SK-N-SH (cell line): ENCODE data around the gene AIRE. TPM values are rescaled to one million over a fixed set of nuclear protein-coding genes. Genes with fewer than 3 reads are reported as not detected.

Experiments
- CTCF ChIA-PET: fragments of 300-600, 350-600 bp; formaldehyde crosslinking; extraction: SDS; loops from one replicate; lab custom pipeline; 2021; lab: Yijun Ruan, JAX
- POLR2A ChIA-PET: fragments of 350-600 bp; sonication (Branson Sonifier 250); formaldehyde crosslinking; extraction: SDS; loops from one replicate; lab custom pipeline; 2020; ENCODE audit warnings: antibody characterized with exemption, inconsistent platforms; lab: Yijun Ruan, JAX
- DNase-seq: peaks from one replicate; pipeline ENCODE4 v3.0.0; 2012
- H2AFZ ChIP-seq: fragments of 200-600 bp; sonication (generic); 2 replicates; pipeline ENCODE4 v1.8.1; 2016; ENCODE audit warnings: antibody characterized with exemption, mild to moderate bottlenecking, low read depth
- H3F3A ChIP-seq: fragments of 200-600 bp; sonication (generic); replicated peaks from 2 replicates; pipeline ENCODE3; 2016; ENCODE audit warnings: antibody characterized with exemption, mild to moderate bottlenecking; ENCODE audit not compliant: insufficient read depth
- H3K27ac ChIP-seq, 2 experiments: fragments of 200-500 bp in 1 of 2; fragments of 200-600 bp in 1 of 2; sonication (Bioruptor generic) in 1 of 2; sonication (generic), shearing (Covaris generic) in 1 of 2; 2 replicates each; pipeline versions ENCODE4 v1.5.1 to v1.6.1; 2014 to 2016; ENCODE audit warnings: low read depth in 2 of 2, inconsistent platforms in 1 of 2, low read length in 1 of 2, mild to moderate bottlenecking in 1 of 2, mixed read lengths in 1 of 2
- H3K27me3 ChIP-seq: fragments of 200-600 bp; sonication (generic), shearing (Covaris generic); 2 replicates; pipeline ENCODE4 v1.6.1; 2016; ENCODE audit warnings: mixed run types; ENCODE audit not compliant: insufficient read depth
- H3K36me3 ChIP-seq, 2 experiments: fragments of 200-500 bp in 1 of 2; fragments of 200-600 bp in 1 of 2; sonication (Bioruptor generic) in 1 of 2; sonication (generic) in 1 of 2; replicated peaks in 1 of 2; 2 replicates each; pipeline versions ENCODE3 to v1.5.1; 2014 to 2016; ENCODE audit warnings: low read length in 1 of 2, mild to moderate bottlenecking in 1 of 2; ENCODE audit not compliant: insufficient read depth in 2 of 2, control insufficient read depth in 1 of 2
- H3K4me1 ChIP-seq, 2 experiments: fragments of 200-500 bp in 1 of 2; fragments of 200-600 bp in 1 of 2; sonication (Bioruptor generic) in 1 of 2; sonication (generic), shearing (Covaris generic) in 1 of 2; 2 replicates each; pipeline versions ENCODE4 v1.5.1 to v1.6.1; 2014 to 2016; ENCODE audit warnings: low read depth in 1 of 2, low read length in 1 of 2, mixed run types in 1 of 2; ENCODE audit not compliant: insufficient read depth in 2 of 2, control insufficient read depth in 1 of 2
- H3K4me2 ChIP-seq: fragments of 200-600 bp; sonication (generic), shearing (Covaris generic); 2 replicates; pipeline ENCODE4 v1.6.1; 2017; ENCODE audit warnings: mixed run types
- H3K4me3 ChIP-seq, 2 experiments: fragments of 200-500 bp in 1 of 2; fragments of 200-600 bp in 1 of 2; sonication (Bioruptor generic) in 1 of 2; sonication (generic), shearing (Covaris generic) in 1 of 2; 2 replicates each; pipeline versions ENCODE4 v1.5.1 to v1.8.1; 2014 to 2016; ENCODE audit warnings: low read depth in 2 of 2, inconsistent platforms in 1 of 2, low read length in 1 of 2, mild to moderate bottlenecking in 1 of 2, mixed read lengths in 1 of 2, moderate library complexity in 1 of 2
- H3K79me2 ChIP-seq: fragments of 200-600 bp; sonication (generic); 2 replicates; pipeline ENCODE4 v1.8.1; 2017; ENCODE audit warnings: mild to moderate bottlenecking; ENCODE audit not compliant: insufficient read depth
- H3K9ac ChIP-seq: fragments of 200-600 bp; sonication (generic); 2 replicates; pipeline ENCODE4 v1.6.1; 2017; ENCODE audit warnings: mixed run types
- H3K9me2 ChIP-seq: fragments of 200-600 bp; sonication (generic); 2 replicates; pipeline ENCODE4 v1.6.1; 2017; ENCODE audit warnings: mixed run types
- H3K9me3 ChIP-seq: fragments of 200-600 bp; sonication (generic); 2 replicates; pipeline ENCODE4 v1.6.1; 2017; ENCODE audit warnings: mixed run types, mild to moderate bottlenecking, moderate library complexity
- H4K20me1 ChIP-seq: fragments of 200-600 bp; sonication (generic); 2 replicates; pipeline ENCODE4 v1.6.1; 2017; ENCODE audit warnings: mild to moderate bottlenecking, mixed run types; ENCODE audit not compliant: insufficient read depth
- CHD2 ChIP-seq: fragments of 150-350 bp; IDR thresholded peaks from 2 replicates; pipeline ENCODE4 v1.6.1; 2018; ENCODE audit warnings: low read length; ENCODE audit not compliant: partially characterized antibody
- GABPA ChIP-seq: IDR thresholded peaks from 2 replicates; pipeline ENCODE4 v1.4.0; 2012; ENCODE audit warnings: low read depth, mild to moderate bottlenecking
- GATA2 ChIP-seq: sonication (generic); formaldehyde crosslinking; IDR thresholded peaks from 2 replicates; pipeline ENCODE4 v1.5.0; 2020; ENCODE audit warnings: mild to moderate bottlenecking, missing genetic modification reagents
- JUND ChIP-seq: IDR thresholded peaks from 2 replicates; pipeline ENCODE4 v1.4.0; 2012
- MXI1 ChIP-seq: IDR thresholded peaks from 2 replicates; pipeline ENCODE4 v1.6.1; 2012; ENCODE audit warnings: mild to moderate bottlenecking, low read depth, low read length, improper control_type of control experiment
- RAD21 ChIP-seq: IDR thresholded peaks from 2 replicates; pipeline ENCODE4 v1.6.1; 2012; ENCODE audit warnings: mild to moderate bottlenecking, low read length
- RCOR1 ChIP-seq: fragments of 150-350 bp; IDR thresholded peaks from 2 replicates; pipeline ENCODE4 v1.6.1; 2017; ENCODE audit warnings: antibody characterized with exemption, low read length
- RFX5 ChIP-seq: IDR thresholded peaks from 2 replicates; pipeline ENCODE4 v1.6.1; 2012; ENCODE audit warnings: mild to moderate bottlenecking, improper control_type of control experiment, low read length
- RXRA ChIP-seq: IDR thresholded peaks from 2 replicates; pipeline ENCODE4 v1.4.0; 2012; ENCODE audit warnings: low read depth, mild to moderate bottlenecking, borderline replicate concordance
- SMC3 ChIP-seq: IDR thresholded peaks from 2 replicates; pipeline ENCODE4 v1.6.1; 2012; ENCODE audit warnings: low read depth, low read length, improper control_type of control experiment
- TEAD4 ChIP-seq: IDR thresholded peaks from 2 replicates; pipeline ENCODE4 v1.4.0; 2012; ENCODE audit warnings: mild to moderate bottlenecking, borderline replicate concordance; ENCODE audit not compliant: insufficient read depth
- WGBS: methylation state at CpG from one replicate; pipeline ENCODE4 v1.1.6; 2017; ENCODE audit warnings: low lambda C conversion rate; 5-methylcytosine and 5-hydroxymethylcytosine counted together
- polyA plus RNA-seq, 3 experiments: library from polyadenylated mRNA; depleted of rRNA; stranded (reverse); fragments of >200 nt; gene quantifications; 2 replicates each; pipeline ENCODE4 v1.2.3, GENCODE V29; 2012
- TF ChIP-seq, protein P1 (sequence below): IDR thresholded peaks from 2 replicates; pipeline ENCODE4; 2012
- TF ChIP-seq, protein P2 (sequence below): fragments of 200-600 bp; sonication (generic); IDR thresholded peaks from 2 replicates; pipeline ENCODE4 v1.6.1; 2017; ENCODE audit warnings: antibody characterized with exemption, mild to moderate bottlenecking, moderate library complexity
- TF ChIP-seq, protein P3 (sequence below): fragments of 150-350 bp; IDR thresholded peaks from 2 replicates; pipeline ENCODE4 v1.6.1; 2017; ENCODE audit warnings: antibody characterized with exemption, low read length, low read depth, borderline replicate concordance
- TF ChIP-seq, protein P4 (sequence below): fragments of 150-350 bp; IDR thresholded peaks from 2 replicates; pipeline ENCODE4 v1.6.1; 2016; ENCODE audit warnings: mild to moderate bottlenecking, low read depth, low read length

The AIRE gene
- polyA plus RNA-seq, 1 of the 3 experiments (the other 2 are of a cell fraction), result not detected

DNA sequence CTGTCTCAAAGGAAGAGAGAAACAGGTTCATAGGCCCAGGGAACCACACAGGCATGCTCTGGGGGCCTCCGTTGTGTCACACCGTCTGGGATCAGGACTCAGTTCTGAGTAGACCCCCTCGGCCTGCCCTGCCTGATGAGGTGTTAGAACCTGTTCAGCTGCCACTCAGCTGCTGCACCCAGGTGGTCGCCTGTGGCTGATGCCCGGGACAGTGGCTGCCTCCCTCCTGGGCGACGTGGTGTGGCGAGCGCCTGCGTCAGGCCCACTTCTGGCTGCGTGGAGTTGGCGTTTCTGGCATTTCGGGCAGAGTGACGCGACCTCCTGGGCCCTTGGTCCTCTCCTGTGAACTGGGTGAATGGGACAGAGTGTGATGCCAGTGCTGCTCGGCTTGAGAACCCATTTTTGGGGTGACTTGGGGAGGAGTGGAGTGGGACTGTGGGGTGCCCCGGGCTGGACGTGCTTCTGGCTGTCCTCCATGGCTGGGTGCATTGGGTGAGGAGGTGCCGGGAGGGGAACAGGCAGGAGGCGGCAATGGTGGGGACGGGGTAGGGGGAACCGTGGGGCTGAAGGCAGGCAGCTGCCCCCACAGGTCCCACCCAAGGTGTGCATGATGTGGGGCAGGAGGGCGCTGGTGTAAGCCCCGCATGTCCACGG lies 42.7 kb downstream of the AIRE start (continued):
- TF ChIP-seq RFX5, result no peak
- TF ChIP-seq JUND, result no peak
- no peak for TF ChIP-seq CHD2
- TF ChIP-seq TEAD4, result no peak
- no peak for TF ChIP-seq RXRA
- TF ChIP-seq, all 33 proteins: peak for 0

DNA sequence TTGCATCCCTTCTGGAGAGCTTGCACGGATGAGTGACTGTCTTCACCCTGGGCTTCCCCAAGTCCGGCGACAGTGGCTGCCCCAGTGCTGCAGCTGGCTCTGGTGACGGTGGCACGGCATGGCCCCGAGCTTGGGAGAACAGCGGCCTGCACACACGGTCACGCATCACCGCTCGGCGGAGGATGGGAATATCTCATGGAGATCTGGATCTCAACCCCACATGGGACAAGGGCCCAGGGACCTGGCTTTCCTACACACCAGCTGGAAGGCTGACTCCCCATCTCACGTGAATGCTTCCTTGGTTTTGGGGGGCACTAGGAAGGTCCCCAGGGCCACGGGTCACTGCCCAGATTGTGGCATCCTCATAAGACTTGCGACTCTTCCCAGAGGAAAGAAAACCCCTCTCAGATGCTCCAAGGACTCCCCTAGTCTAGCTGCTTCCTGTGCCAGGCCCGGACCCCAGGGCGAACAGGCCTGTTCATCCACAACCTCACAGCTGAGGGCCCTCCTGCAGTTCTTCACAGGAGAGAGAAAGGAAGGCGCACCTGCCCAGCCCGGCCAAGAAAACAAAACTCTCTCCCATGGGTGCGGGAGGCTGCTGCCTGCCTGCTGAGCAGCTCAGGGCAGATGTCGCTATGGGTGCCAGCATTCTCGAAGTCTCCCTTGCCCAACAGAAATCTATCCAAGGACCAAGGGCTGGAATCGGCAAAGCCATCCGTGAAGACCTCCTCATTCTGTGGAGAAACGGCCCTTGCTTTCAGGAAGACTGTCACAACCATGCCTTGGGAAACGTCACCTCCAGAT lies 43.6 kb downstream of the AIRE start:
- DNase-seq, result peak; percentile 86
- no peak overlapping the region for H3K9ac ChIP-seq
- no peaks in the 10 kb centered on the region for H3K27me3 ChIP-seq
- peaks cover 0 to 11% of the 10 kb centered on the region in 2 experiments; a peak in 1 of 4 replicates for H3K4me1 ChIP-seq
- CTCF ChIA-PET, result interaction anchor here (0.7 to 2.4 kb wide), 6 partner anchors 9 to 151 kb away, joined by 3 to 6 read pairs (median 4); no protein-coding TSS in a partner anchor
- H4K20me1 ChIP-seq, result no peaks in the 10 kb centered on the region
- no peaks in the 10 kb centered on the region for H3K9me3 ChIP-seq
- no peak overlapping the region for H3K4me3 ChIP-seq
- H3K9me2 ChIP-seq, result no peaks in the 10 kb centered on the region
- no peaks in the 10 kb centered on the region for H3K79me2 ChIP-seq
- 65% methylated on average over 16 of the region's 26 CpGs for WGBS
- TF ChIP-seq, protein P1, sequence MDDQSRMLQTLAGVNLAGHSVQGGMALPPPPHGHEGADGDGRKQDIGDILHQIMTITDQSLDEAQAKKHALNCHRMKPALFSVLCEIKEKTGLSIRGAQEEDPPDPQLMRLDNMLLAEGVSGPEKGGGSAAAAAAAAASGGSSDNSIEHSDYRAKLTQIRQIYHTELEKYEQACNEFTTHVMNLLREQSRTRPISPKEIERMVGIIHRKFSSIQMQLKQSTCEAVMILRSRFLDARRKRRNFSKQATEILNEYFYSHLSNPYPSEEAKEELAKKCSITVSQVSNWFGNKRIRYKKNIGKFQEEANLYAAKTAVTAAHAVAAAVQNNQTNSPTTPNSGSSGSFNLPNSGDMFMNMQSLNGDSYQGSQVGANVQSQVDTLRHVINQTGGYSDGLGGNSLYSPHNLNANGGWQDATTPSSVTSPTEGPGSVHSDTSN, result no peak; the same call in 1 of the 2 replicates
- TF ChIP-seq, protein P2, sequence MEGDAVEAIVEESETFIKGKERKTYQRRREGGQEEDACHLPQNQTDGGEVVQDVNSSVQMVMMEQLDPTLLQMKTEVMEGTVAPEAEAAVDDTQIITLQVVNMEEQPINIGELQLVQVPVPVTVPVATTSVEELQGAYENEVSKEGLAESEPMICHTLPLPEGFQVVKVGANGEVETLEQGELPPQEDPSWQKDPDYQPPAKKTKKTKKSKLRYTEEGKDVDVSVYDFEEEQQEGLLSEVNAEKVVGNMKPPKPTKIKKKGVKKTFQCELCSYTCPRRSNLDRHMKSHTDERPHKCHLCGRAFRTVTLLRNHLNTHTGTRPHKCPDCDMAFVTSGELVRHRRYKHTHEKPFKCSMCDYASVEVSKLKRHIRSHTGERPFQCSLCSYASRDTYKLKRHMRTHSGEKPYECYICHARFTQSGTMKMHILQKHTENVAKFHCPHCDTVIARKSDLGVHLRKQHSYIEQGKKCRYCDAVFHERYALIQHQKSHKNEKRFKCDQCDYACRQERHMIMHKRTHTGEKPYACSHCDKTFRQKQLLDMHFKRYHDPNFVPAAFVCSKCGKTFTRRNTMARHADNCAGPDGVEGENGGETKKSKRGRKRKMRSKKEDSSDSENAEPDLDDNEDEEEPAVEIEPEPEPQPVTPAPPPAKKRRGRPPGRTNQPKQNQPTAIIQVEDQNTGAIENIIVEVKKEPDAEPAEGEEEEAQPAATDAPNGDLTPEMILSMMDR, result no peak
- no peak for TF ChIP-seq SMC3
- TF ChIP-seq MXI1, result no peak
- TF ChIP-seq TEAD4, result no peak
- no peak for TF ChIP-seq GABPA
- TF ChIP-seq CHD2, result peak; percentile 79
- TF ChIP-seq RAD21, result no peak
- no peak for TF ChIP-seq RCOR1
- no peak for TF ChIP-seq JUND
- TF ChIP-seq, protein P3, sequence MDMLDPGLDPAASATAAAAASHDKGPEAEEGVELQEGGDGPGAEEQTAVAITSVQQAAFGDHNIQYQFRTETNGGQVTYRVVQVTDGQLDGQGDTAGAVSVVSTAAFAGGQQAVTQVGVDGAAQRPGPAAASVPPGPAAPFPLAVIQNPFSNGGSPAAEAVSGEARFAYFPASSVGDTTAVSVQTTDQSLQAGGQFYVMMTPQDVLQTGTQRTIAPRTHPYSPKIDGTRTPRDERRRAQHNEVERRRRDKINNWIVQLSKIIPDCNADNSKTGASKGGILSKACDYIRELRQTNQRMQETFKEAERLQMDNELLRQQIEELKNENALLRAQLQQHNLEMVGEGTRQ, result no peak
- TF ChIP-seq GATA2 (CRISPR knock-in tag), result peak; percentile 56
- TF ChIP-seq, protein P4, sequence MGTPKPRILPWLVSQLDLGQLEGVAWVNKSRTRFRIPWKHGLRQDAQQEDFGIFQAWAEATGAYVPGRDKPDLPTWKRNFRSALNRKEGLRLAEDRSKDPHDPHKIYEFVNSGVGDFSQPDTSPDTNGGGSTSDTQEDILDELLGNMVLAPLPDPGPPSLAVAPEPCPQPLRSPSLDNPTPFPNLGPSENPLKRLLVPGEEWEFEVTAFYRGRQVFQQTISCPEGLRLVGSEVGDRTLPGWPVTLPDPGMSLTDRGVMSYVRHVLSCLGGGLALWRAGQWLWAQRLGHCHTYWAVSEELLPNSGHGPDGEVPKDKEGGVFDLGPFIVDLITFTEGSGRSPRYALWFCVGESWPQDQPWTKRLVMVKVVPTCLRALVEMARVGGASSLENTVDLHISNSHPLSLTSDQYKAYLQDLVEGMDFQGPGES, result no peak
- H2AFZ ChIP-seq, result no peak overlapping the region
- H3F3A ChIP-seq, result no peaks in the 10 kb centered on the region
- POLR2A ChIA-PET, result interaction anchor here (1.0 to 1.3 kb wide), 2 partner anchors 9 kb away, joined by 4 read pairs; no protein-coding TSS in a partner anchor
- no peak overlapping the region for H3K27ac ChIP-seq
- no peak overlapping the region for H3K4me2 ChIP-seq
- H3K36me3 ChIP-seq, result peaks cover 0 to 18% of the 10 kb centered on the region in 2 experiments
